Neural progenitor cell (in vitro differentiated cells): ENCODE results near the gene ZFPM1. TPM values are rescaled to one million over a fixed set of nuclear protein-coding genes. Genes with fewer than 3 reads are reported as not detected.

Source experiments
- DNase-seq: peaks from one replicate; pipeline ENCODE4 v3.0.0-alpha.2; 2016; ENCODE audit warnings: low spot score
- H2AFZ ChIP-seq: fragments of 200-600 bp; sonication (generic); replicated peaks from 2 replicates; pipeline ENCODE4 v1.6.1; 2016; ENCODE audit warnings: antibody characterized with exemption
- H3F3A ChIP-seq: fragments of 200-600 bp; sonication (generic); 2 replicates; pipeline ENCODE4 v1.6.1; 2016; ENCODE audit warnings: antibody characterized with exemption, low read depth
- H3K27ac ChIP-seq: fragments of 200-600 bp; sonication (generic); 2 replicates; pipeline ENCODE4 v1.5.1; 2016; ENCODE audit warnings: mild to moderate bottlenecking
- H3K27me3 ChIP-seq: fragments of 200-600 bp; sonication (generic); 2 replicates; pipeline ENCODE4 v1.6.1; 2016; ENCODE audit warnings: mild to moderate bottlenecking, moderate library complexity
- H3K36me3 ChIP-seq: fragments of 200-600 bp; sonication (generic); 2 replicates; pipeline ENCODE4 v1.5.1; 2016
- H3K4me1 ChIP-seq: fragments of 200-600 bp; sonication (generic); 2 replicates; pipeline ENCODE4 v1.6.1; 2016; ENCODE audit warnings: mixed run types
- H3K4me2 ChIP-seq: fragments of 200-600 bp; sonication (generic); 2 replicates; pipeline ENCODE4 v1.6.1; 2016
- H3K4me3 ChIP-seq: fragments of 200-600 bp; sonication (generic); 2 replicates; pipeline ENCODE4 v1.5.1; 2016
- H3K79me2 ChIP-seq: fragments of 200-600 bp; sonication (generic); 2 replicates; pipeline ENCODE4 v1.6.1; 2016; ENCODE audit warnings: low read depth
- H3K9ac ChIP-seq: fragments of 200-600 bp; sonication (generic); 2 replicates; pipeline ENCODE4 v1.6.1; 2016
- H3K9me3 ChIP-seq: fragments of 200-600 bp; sonication (generic); 2 replicates; pipeline ENCODE4 v1.5.1; 2016; ENCODE audit warnings: low read depth
- H4K20me1 ChIP-seq: fragments of 200-600 bp; sonication (generic); 2 replicates; pipeline ENCODE4 v1.6.1; 2016; ENCODE audit warnings: low read depth
- H3K27ac Mint-ChIP-seq: 3 replicates; pipeline ENCODE4 v1.8.0; 2021; ENCODE audit warnings: mixed read lengths
- H3K27me3 Mint-ChIP-seq: 2 replicates; pipeline ENCODE4 v1.8.0; 2022; ENCODE audit warnings: low read depth, mild to moderate bottlenecking, inconsistent platforms, moderate library complexity, mixed read lengths; ENCODE audit not compliant: insufficient read depth
- H3K36me3 Mint-ChIP-seq: 3 replicates; pipeline ENCODE4 v1.8.0; 2021; ENCODE audit warnings: mixed read lengths
- H3K4me1 Mint-ChIP-seq: 3 replicates; pipeline ENCODE4 v1.8.0; 2021; ENCODE audit warnings: mixed read lengths
- H3K4me3 Mint-ChIP-seq: 3 replicates; pipeline ENCODE4 v1.8.0; 2021; ENCODE audit warnings: mild to moderate bottlenecking, moderate library complexity, mixed read lengths
- H3K9me3 Mint-ChIP-seq: 3 replicates; pipeline ENCODE4 v1.8.0; 2020; ENCODE audit warnings: mixed read lengths
- EZH2 ChIP-seq: fragments of 200-600 bp; sonication (generic); IDR thresholded peaks from 2 replicates; pipeline ENCODE4 v1.6.1; 2017; ENCODE audit warnings: antibody characterized with exemption, mild to moderate bottlenecking, moderate library complexity
- EZH2phosphoT487 ChIP-seq: fragments of 200-600 bp; sonication (generic); IDR thresholded peaks from 2 replicates; pipeline ENCODE4 v1.6.1; 2017; ENCODE audit warnings: antibody characterized with exemption
- total RNA-seq: library from RNA; depleted of rRNA; stranded (reverse); fragments of >200 nt; gene quantifications from 2 replicates; pipeline ENCODE4 v1.2.3, GENCODE V29; 2015; ENCODE audit warnings: low replicate concordance
- TF ChIP-seq, protein P1 (sequence below): fragments of 200-600 bp; sonication (generic); IDR thresholded peaks from 2 replicates; pipeline ENCODE4 v1.5.1; 2017; ENCODE audit warnings: antibody characterized with exemption, mild to moderate bottlenecking

ZFPM1 gene
- total RNA-seq, 1 donor from 2014 or later = 0.36 TPM

GRCh38 chr16:88508868-88509748, 56.0 kb downstream of the ZFPM1 start:
- Histone ChIP-seq H3K36me3 (no peaks in the 10 kb centered on the region), H3K4me1 (peaks cover 13% of the 10 kb centered on the region), H2AFZ (no peak overlapping the region), H3K4me2 (peak overlapping the region; percentile 18), H3K4me3 (no peak overlapping the region), H4K20me1 (no peaks in the 10 kb centered on the region), H3K9ac (no peak overlapping the region), H3F3A (peaks cover 5% of the 10 kb centered on the region), H3K27me3 (no peaks in the 10 kb centered on the region), H3K79me2 (no peaks in the 10 kb centered on the region), H3K27ac (peak overlapping the region; percentile 20), H3K9me3 (no peaks in the 10 kb centered on the region)
- DNase-seq = no peak
- H3K4me3 Mint-ChIP-seq = no peak overlapping the region
- H3K9me3 Mint-ChIP-seq = no peaks in the 10 kb centered on the region
- no peak for TF ChIP-seq EZH2phosphoT487
- H3K27ac Mint-ChIP-seq = peak overlapping the region; percentile 78
- peaks cover 2% of the 10 kb centered on the region for H3K27me3 Mint-ChIP-seq
- H3K36me3 Mint-ChIP-seq = no peaks in the 10 kb centered on the region
- peaks cover 11% of the 10 kb centered on the region for H3K4me1 Mint-ChIP-seq

DNA sequence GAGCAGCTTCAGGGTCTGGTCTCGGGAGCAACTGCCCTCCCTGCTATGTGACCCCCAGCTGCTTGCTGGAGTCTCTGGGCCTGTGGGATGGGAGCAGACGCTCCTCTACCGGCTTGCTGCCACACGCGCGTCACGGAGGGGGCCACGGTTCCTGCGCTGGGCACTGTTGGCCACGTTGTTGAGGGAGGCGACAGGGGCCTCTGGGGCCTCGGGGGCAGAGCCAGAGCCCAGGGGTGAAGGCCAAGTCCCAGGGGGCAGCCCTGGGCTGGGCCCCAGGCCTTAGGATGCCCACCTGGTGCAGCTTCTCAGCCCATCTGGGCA, 56.6 kb downstream of the ZFPM1 start:
- H3K79me2 ChIP-seq = no peaks in the 10 kb centered on the region
- H3K9ac ChIP-seq = no peak overlapping the region
- peaks cover 14% of the 10 kb centered on the region for H3K4me1 Mint-ChIP-seq
- H3K4me1 ChIP-seq = peaks cover 13% of the 10 kb centered on the region
- H3K27me3 Mint-ChIP-seq = peaks cover 4% of the 10 kb centered on the region
- no peak overlapping the region for H2AFZ ChIP-seq
- no peaks in the 10 kb centered on the region for H4K20me1 ChIP-seq
- no peak overlapping the region for H3K4me3 ChIP-seq
- no peak overlapping the region for H3K4me3 Mint-ChIP-seq
- H3K27me3 ChIP-seq = no peaks in the 10 kb centered on the region
- H3K9me3 Mint-ChIP-seq = no peaks in the 10 kb centered on the region
- H3K36me3 Mint-ChIP-seq = no peaks in the 10 kb centered on the region
- H3F3A ChIP-seq = peaks cover 5% of the 10 kb centered on the region
- no peaks in the 10 kb centered on the region for H3K36me3 ChIP-seq
- no peak overlapping the region for H3K27ac ChIP-seq
- DNase-seq = no peak
- no peak overlapping the region for H3K4me2 ChIP-seq
- TF ChIP-seq EZH2phosphoT487 = no peak
- TF ChIP-seq, protein P1, sequence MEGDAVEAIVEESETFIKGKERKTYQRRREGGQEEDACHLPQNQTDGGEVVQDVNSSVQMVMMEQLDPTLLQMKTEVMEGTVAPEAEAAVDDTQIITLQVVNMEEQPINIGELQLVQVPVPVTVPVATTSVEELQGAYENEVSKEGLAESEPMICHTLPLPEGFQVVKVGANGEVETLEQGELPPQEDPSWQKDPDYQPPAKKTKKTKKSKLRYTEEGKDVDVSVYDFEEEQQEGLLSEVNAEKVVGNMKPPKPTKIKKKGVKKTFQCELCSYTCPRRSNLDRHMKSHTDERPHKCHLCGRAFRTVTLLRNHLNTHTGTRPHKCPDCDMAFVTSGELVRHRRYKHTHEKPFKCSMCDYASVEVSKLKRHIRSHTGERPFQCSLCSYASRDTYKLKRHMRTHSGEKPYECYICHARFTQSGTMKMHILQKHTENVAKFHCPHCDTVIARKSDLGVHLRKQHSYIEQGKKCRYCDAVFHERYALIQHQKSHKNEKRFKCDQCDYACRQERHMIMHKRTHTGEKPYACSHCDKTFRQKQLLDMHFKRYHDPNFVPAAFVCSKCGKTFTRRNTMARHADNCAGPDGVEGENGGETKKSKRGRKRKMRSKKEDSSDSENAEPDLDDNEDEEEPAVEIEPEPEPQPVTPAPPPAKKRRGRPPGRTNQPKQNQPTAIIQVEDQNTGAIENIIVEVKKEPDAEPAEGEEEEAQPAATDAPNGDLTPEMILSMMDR = no peak
- TF ChIP-seq EZH2 = no peak
- no peak overlapping the region for H3K27ac Mint-ChIP-seq
- H3K9me3 ChIP-seq = no peaks in the 10 kb centered on the region

GRCh38 chr16:88510091-88510994, 57.3 kb downstream of the ZFPM1 start:
- peaks cover 13% of the 10 kb centered on the region for H3K4me1 ChIP-seq
- DNase-seq = no peak
- no peak overlapping the region for H3K9ac ChIP-seq
- H3K4me1 Mint-ChIP-seq = peaks cover 19% of the 10 kb centered on the region
- H3K27me3 Mint-ChIP-seq = peaks cover 4% of the 10 kb centered on the region
- H3K36me3 Mint-ChIP-seq = no peaks in the 10 kb centered on the region
- no peaks in the 10 kb centered on the region for H3K27me3 ChIP-seq
- no peaks in the 10 kb centered on the region for H3K36me3 ChIP-seq
- TF ChIP-seq EZH2phosphoT487 (no peak), EZH2 (no peak)
- TF ChIP-seq, protein P1 = no peak
- no peak overlapping the region for H3K27ac Mint-ChIP-seq
- no peak overlapping the region for H3K4me3 ChIP-seq
- H3K4me3 Mint-ChIP-seq = no peak overlapping the region
- no peak overlapping the region for H3K27ac ChIP-seq
- H3F3A ChIP-seq = peaks cover 5% of the 10 kb centered on the region
- H3K9me3 ChIP-seq = no peaks in the 10 kb centered on the region
- H3K9me3 Mint-ChIP-seq = no peaks in the 10 kb centered on the region
- no peak overlapping the region for H3K4me2 ChIP-seq
- H2AFZ ChIP-seq = no peak overlapping the region
- H4K20me1 ChIP-seq = no peaks in the 10 kb centered on the region
- H3K79me2 ChIP-seq = no peaks in the 10 kb centered on the region
